HEK293T (cell line): ENCODE data around the gene TBCC.
A peak's percentile ranks its signal among the peaks of the same experiment; 100 is the strongest.

Experiments used
- CTCF ChIA-PET: fragments of 350-600 bp; formaldehyde crosslinking; extraction: SDS; loops from one replicate; lab custom pipeline; 2021; ENCODE audit warnings: antibody characterized with exemption, inconsistent platforms; lab: Yijun Ruan, JAX
- POLR2A ChIA-PET: fragments of 350-600 bp; formaldehyde crosslinking; extraction: SDS; loops from one replicate; lab custom pipeline; 2020; ENCODE audit warnings: antibody characterized with exemption, inconsistent platforms; lab: Yijun Ruan, JAX
- DNase-seq: peaks from one replicate; pipeline ENCODE4 v3.0.0; 2012; ENCODE audit warnings: mixed read lengths; ENCODE audit errors: extremely low spot score
- ARNT ChIP-seq: fragments of 450-650 bp; IDR thresholded peaks from 2 replicates; pipeline ENCODE4 v1.6.1; 2017; ENCODE audit warnings: mild to moderate bottlenecking
- BHLHE40 ChIP-seq: fragments of 450-650 bp; IDR thresholded peaks from 2 replicates; pipeline ENCODE4 v1.6.1; 2016; ENCODE audit warnings: mild to moderate bottlenecking, moderate library complexity, borderline replicate concordance
- CTBP1 ChIP-seq: fragments of 450-650 bp; IDR thresholded peaks from 2 replicates; pipeline ENCODE4 v1.6.1; 2016; ENCODE audit warnings: borderline replicate concordance
- ELF4 ChIP-seq: fragments of 450-650 bp; IDR thresholded peaks from 2 replicates; pipeline ENCODE4 v1.6.1; 2017; ENCODE audit warnings: antibody characterized with exemption
- FOXA1 ChIP-seq: fragments of 450-650 bp; IDR thresholded peaks from 2 replicates; pipeline ENCODE4 v1.6.1; 2016; ENCODE audit warnings: mild to moderate bottlenecking
- FOXK2 ChIP-seq: fragments of 450-650 bp; IDR thresholded peaks from 2 replicates; pipeline ENCODE4 v1.6.1; 2016; ENCODE audit warnings: mild to moderate bottlenecking
- FOXM1 ChIP-seq: fragments of 450-650 bp; IDR thresholded peaks from 2 replicates; pipeline ENCODE4 v1.6.1; 2017; ENCODE audit warnings: mild to moderate bottlenecking, borderline replicate concordance
- HDGF ChIP-seq: fragments of 450-650 bp; IDR thresholded peaks from 2 replicates; pipeline ENCODE4 v1.6.1; 2017; ENCODE audit warnings: antibody characterized with exemption, borderline replicate concordance
- L3MBTL2 ChIP-seq: fragments of 450-650 bp; conservative IDR thresholded peaks from 2 replicates; pipeline ENCODE4 v1.6.1; 2016; ENCODE audit warnings: mild to moderate bottlenecking
- LEF1 ChIP-seq: fragments of 450-650 bp; IDR thresholded peaks from 2 replicates; pipeline ENCODE4 v1.6.1; 2017; ENCODE audit warnings: mild to moderate bottlenecking, borderline replicate concordance
- NFRKB ChIP-seq: fragments of 450-650 bp; IDR thresholded peaks from 2 replicates; pipeline ENCODE4 v1.6.1; 2016; ENCODE audit warnings: mild to moderate bottlenecking, moderate library complexity
- PKNOX1 ChIP-seq: fragments of 450-650 bp; IDR thresholded peaks from 2 replicates; pipeline ENCODE4 v1.6.1; 2016
- SP1 ChIP-seq: fragments of 450-650 bp; IDR thresholded peaks from 2 replicates; pipeline ENCODE4 v1.6.1; 2017
- SUZ12 ChIP-seq: fragments of 450-650 bp; IDR thresholded peaks from 2 replicates; pipeline ENCODE4 v1.6.1; 2016; ENCODE audit warnings: mild to moderate bottlenecking
- TARDBP ChIP-seq: fragments of 450-650 bp; IDR thresholded peaks from 2 replicates; pipeline ENCODE4 v1.6.1; 2016
- ZNF384 ChIP-seq: fragments of 450-650 bp; IDR thresholded peaks from 2 replicates; pipeline ENCODE4 v1.6.1; 2016

TBCC gene

GRCh38 chr6:42754759-42755158 is 8.9 kb upstream of the TBCC start:
- POLR2A ChIA-PET, result no interaction called here
- no peak for DNase-seq
- TF ChIP-seq ARNT (no peak), FOXA1 (no peak)
- CTCF ChIA-PET, result no interaction called here

DNA sequence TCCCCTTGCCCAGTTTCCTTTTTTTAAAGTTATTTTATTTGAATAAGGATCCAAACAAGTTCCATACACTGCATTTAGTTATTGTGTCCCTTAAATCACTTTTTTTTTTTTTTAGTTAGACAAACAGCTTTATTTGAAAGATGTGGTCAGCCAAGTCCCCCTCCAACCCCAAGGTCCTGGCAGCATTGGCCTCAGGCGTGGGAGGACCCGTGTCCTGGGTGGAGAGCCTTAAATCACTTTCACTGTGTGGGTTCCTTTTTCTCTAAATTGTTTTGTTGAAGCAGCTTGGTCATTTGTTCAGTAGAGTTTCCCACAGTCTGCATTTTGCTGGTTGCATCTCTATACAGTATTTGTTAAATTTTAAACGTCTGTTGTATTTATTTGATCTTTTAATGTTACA is 5.2 kb upstream of the TBCC start:
- no peak for DNase-seq
- CTCF ChIA-PET, result interaction anchor here (0.6 kb wide), 1 partner anchor 24 kb away, joined by 5 read pairs; no protein-coding TSS in a partner anchor
- POLR2A ChIA-PET, result no interaction called here
- no peak for TF ChIP-seq FOXM1
- no peak for TF ChIP-seq ELF4
- TF ChIP-seq SUZ12, result no peak
- no peak for TF ChIP-seq TARDBP
- TF ChIP-seq FOXK2, result no peak
- TF ChIP-seq ARNT, result no peak

GRCh38 chr6:42748203-42748898 is 2.4 kb upstream of the TBCC start:
- ChIA-PET CTCF (interaction anchor here (0.6 to 0.7 kb wide), 3 partner anchors 30 to 1049 kb away, joined by 3 read pairs; no protein-coding TSS in a partner anchor), POLR2A (interaction anchor here (0.6 to 5.4 kb wide), 8 partner anchors 11 to 180 kb away, joined by 3 to 128 read pairs (median 4); partner anchors contain the start of genes BICRAL, CNPY3 and RPL7L1)
- DNase-seq, result no peak
- no peak for TF ChIP-seq FOXA1
- no peak for TF ChIP-seq CTBP1
- TF ChIP-seq NFRKB, result no peak
- TF ChIP-seq SUZ12, result no peak
- no peak for TF ChIP-seq ZNF384
- TF ChIP-seq ELF4, result no peak
- TF ChIP-seq LEF1, result no peak
- no peak for TF ChIP-seq L3MBTL2
- TF ChIP-seq PKNOX1, result no peak
- TF ChIP-seq HDGF, result no peak
- no peak for TF ChIP-seq FOXK2
- TF ChIP-seq SP1, result no peak
- TF ChIP-seq FOXM1, result no peak
- no peak for TF ChIP-seq ARNT
- no peak for TF ChIP-seq BHLHE40
- TF ChIP-seq TARDBP, result no peak

GRCh38 chr6:42746463-42747391 is 824 bp upstream of the TBCC start:
- peak; percentile 83 for DNase-seq
- POLR2A ChIA-PET, result interaction anchor here (0.6 to 5.4 kb wide), 22 partner anchors 9 to 515 kb away, joined by 3 to 128 read pairs (median 4); partner anchors contain the start of genes BICRAL, CNPY3, KLHDC3 and PPP2R5D
- TF ChIP-seq CTBP1 (peak; percentile 33; the same call in 1 of the 2 replicates), HDGF (0 out of 2 replicates have a peak, but pooled peaks have one; percentile 16), L3MBTL2 (no peak)
- CTCF ChIA-PET, result interaction anchor here (1.0 kb wide), 1 partner anchor 23 kb away, joined by 3 read pairs; no protein-coding TSS in a partner anchor

- DNase-seq, result peak; percentile 27
- TF ChIP-seq BHLHE40 (no peak), LEF1 (no peak), NFRKB (no peak)
- CTCF ChIA-PET, result interaction anchor here (1.0 kb wide), 1 partner anchor 25 kb away, joined by 3 read pairs; no protein-coding TSS in a partner anchor
- POLR2A ChIA-PET, result interaction anchor here (0.6 to 5.4 kb wide), 15 partner anchors 8 to 269 kb away, joined by 3 to 128 read pairs (median 4); partner anchors contain the start of genes BICRAL, CNPY3, KLHDC3 and PPP2R5D
These were observed 742 bp downstream of the TBCC start for GRCh38 chr6:42745083-42745639.

DNA sequence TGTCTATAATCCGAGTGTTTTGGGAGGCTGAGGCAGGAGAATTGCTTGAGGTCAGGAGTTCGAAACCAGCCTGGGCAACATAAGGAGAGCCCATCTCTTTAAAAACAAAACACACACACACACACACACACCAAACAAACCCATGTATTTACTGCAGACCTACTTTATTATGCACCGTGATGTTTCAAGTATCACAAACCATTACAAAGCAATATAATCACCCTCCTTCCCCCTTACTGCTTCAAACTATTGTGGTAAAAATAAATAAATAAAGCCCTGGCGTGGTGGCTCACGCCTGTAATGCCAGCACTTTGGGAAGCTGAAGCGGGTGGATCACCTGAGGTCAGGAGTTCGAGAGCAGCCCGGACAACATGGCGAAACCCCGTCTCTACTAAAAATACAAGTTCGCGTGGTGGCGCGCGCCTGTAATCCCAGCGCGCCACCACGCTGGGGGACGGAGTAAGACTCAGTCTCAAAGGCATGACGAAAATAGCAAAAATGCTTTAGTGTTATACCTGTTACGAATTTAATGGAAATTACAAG is 1.5 kb downstream of the TBCC start:
- DNase-seq, result no peak
- ChIA-PET POLR2A (interaction anchor here (0.6 to 5.4 kb wide), 4 partner anchors 14 to 136 kb away, joined by 3 to 128 read pairs (median 32); partner anchors contain the start of genes BICRAL and RPL7L1), CTCF (interaction anchor here (0.8 kb wide), 1 partner anchor 18 kb away, joined by 3 read pairs; no protein-coding TSS in a partner anchor)
- TF ChIP-seq PKNOX1 (no peak), ZNF384 (no peak), ELF4 (no peak), HDGF (no peak), TARDBP (no peak), CTBP1 (no peak), L3MBTL2 (no peak)
